Endothelial cell of umbilical vein (primary cell): ENCODE measurements around the gene CDC16.

Source experiments
- EZH2 ChIP-seq: IDR thresholded peaks from 2 replicates; pipeline ENCODE4 v1.6.1; 2012; ENCODE audit warnings: borderline replicate concordance, low read depth, mild to moderate bottlenecking, moderate library complexity, low read length, inconsistent platforms; ENCODE audit not compliant: severe bottlenecking
- FOS ChIP-seq: IDR thresholded peaks from 2 replicates; pipeline ENCODE4 v1.6.1; 2011; ENCODE audit warnings: mild to moderate bottlenecking, low read length, moderate library complexity, borderline replicate concordance; ENCODE audit not compliant: insufficient read depth
- MYC ChIP-seq: IDR thresholded peaks from one replicate; pipeline ENCODE4 v1.6.1; 2011; ENCODE audit warnings: mild to moderate bottlenecking, low read depth, low read length
- POLR2A ChIP-seq: IDR thresholded peaks from 2 replicates; pipeline ENCODE4 v1.6.1; 2012; ENCODE audit warnings: low read depth, mild to moderate bottlenecking, control low read depth, low read length
- POLR2AphosphoS5 ChIP-seq: IDR thresholded peaks from 2 replicates; pipeline ENCODE4 v1.6.1; 2012; ENCODE audit warnings: low read depth, mild to moderate bottlenecking, control low read depth, low read length, moderate library complexity; ENCODE audit not compliant: insufficient read depth
- TF ChIP-seq, protein P1 (sequence below), 2 donors: IDR thresholded peaks; 1 replicate in 1 of 2; 2 replicates in 1 of 2; pipeline ENCODE4 v1.5.1; 2011; ENCODE audit warnings: low read length in 2 of 2, mild to moderate bottlenecking in 2 of 2, moderate library complexity in 2 of 2, control low read depth in 1 of 2, inconsistent platforms in 1 of 2, low read depth in 1 of 2; ENCODE audit not compliant: insufficient read depth in 1 of 2; ENCODE audit errors: extremely low read depth in 1 of 2
- TF ChIP-seq, protein P2 (sequence below): IDR thresholded peaks from 2 replicates; pipeline ENCODE4 v1.6.1; 2011; ENCODE audit not compliant: insufficient read depth, insufficient read length

DNA sequence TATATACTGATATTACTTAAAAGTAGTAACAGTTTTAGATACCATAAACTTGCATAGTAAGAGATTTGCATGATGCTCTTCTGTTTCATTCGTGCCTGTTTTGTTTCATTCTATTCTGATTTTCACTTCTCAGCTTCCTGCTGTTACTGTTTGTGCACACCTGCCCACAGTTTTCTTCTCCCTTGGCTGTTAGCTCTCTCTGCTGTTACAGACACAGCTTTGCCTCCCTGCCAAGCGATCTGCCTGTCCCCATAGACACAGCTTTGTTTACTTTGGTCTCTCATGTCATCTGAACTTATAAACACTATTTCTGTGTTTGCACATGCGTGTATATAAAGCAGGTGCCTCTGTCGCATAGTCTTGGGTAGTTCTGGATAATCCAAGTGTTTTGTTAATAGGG, 25.3 kb downstream of the CDC16 start:
- TF ChIP-seq, protein P1, sequence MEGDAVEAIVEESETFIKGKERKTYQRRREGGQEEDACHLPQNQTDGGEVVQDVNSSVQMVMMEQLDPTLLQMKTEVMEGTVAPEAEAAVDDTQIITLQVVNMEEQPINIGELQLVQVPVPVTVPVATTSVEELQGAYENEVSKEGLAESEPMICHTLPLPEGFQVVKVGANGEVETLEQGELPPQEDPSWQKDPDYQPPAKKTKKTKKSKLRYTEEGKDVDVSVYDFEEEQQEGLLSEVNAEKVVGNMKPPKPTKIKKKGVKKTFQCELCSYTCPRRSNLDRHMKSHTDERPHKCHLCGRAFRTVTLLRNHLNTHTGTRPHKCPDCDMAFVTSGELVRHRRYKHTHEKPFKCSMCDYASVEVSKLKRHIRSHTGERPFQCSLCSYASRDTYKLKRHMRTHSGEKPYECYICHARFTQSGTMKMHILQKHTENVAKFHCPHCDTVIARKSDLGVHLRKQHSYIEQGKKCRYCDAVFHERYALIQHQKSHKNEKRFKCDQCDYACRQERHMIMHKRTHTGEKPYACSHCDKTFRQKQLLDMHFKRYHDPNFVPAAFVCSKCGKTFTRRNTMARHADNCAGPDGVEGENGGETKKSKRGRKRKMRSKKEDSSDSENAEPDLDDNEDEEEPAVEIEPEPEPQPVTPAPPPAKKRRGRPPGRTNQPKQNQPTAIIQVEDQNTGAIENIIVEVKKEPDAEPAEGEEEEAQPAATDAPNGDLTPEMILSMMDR (IDR thresholded peaks at IDR 0.05; ENCODE audit: extremely low read depth in 1 of 2, insufficient read depth in 1 of 2, low read depth in 1 of 2, low read length in 2 of 2), result no peak
- TF ChIP-seq POLR2A, result no peak
- no peak for TF ChIP-seq EZH2
- TF ChIP-seq, protein P2, sequence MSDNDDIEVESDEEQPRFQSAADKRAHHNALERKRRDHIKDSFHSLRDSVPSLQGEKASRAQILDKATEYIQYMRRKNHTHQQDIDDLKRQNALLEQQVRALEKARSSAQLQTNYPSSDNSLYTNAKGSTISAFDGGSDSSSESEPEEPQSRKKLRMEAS, result no peak
- no peak for TF ChIP-seq MYC
- no peak for TF ChIP-seq POLR2AphosphoS5
- no peak for TF ChIP-seq FOS
